ENCODE data around the gene TCFL5. TPM values are rescaled to one million over a fixed set of nuclear protein-coding genes. Genes with fewer than 3 reads are reported as not detected.
A peak's percentile ranks its signal among the peaks of the same experiment; 100 is the strongest.

The TCFL5 gene
- 10 to 100 TPM in 1 of 2 experiments, 1 to 10 TPM in 1; 9.3 to 10.1 TPM for total RNA-seq

- Mint-ChIP-seq H3K27me3 (peaks cover 18% of the 10 kb centered on the region), H3K4me1 (peaks cover 13% of the 10 kb centered on the region), H3K36me3 (peaks cover 5% of the 10 kb centered on the region), H3K27ac (peak within 1 kb of the TSS; percentile 36), H3K9me3 (no peaks in the 10 kb centered on the region), H3K4me3 (peak within 1 kb of the TSS; percentile 64)
- POLR2A ChIA-PET = interaction anchor here (0.7 to 1.5 kb wide), 6 partner anchors 25 to 439 kb away, joined by 3 to 5 read pairs (median 4); partner anchors contain the start of gene DIDO1
- DNase-seq (peak; percentile 99), ATAC-seq (ENCODE audit: low read depth) (peak; percentile 83)
Observed at GRCh38 chr20:62861726-62862336, at the start of gene TCFL5. TSS of gene TCFL5 (minus strand) at chr20:62861822. CDS start at chr20:62861670, 152 bp downstream.

GRCh38 chr20:62910777-62911497, 49.3 kb upstream of the TCFL5 start:
- no peaks in the 10 kb centered on the region for H3K9me3 Mint-ChIP-seq
- peaks cover 38% of the 10 kb centered on the region for H3K36me3 Mint-ChIP-seq
- DNase-seq (no peak), ATAC-seq (ENCODE audit: low read depth) (no peak)
- H3K4me3 Mint-ChIP-seq = no peak overlapping the region
- H3K4me1 Mint-ChIP-seq = peaks cover 31% of the 10 kb centered on the region
- POLR2A ChIA-PET = interaction anchor here (1.3 kb wide), 1 partner anchor 27 kb away, joined by 3 read pairs; the partner anchor contains the start of gene GID8
- H3K27me3 Mint-ChIP-seq = no peaks in the 10 kb centered on the region
- no peak overlapping the region for H3K27ac Mint-ChIP-seq

- Mint-ChIP-seq H3K4me3 (no peak overlapping the region), H3K36me3 (peaks cover 43% of the 10 kb centered on the region), H3K9me3 (no peaks in the 10 kb centered on the region), H3K4me1 (peaks cover 29% of the 10 kb centered on the region), H3K27me3 (no peaks in the 10 kb centered on the region), H3K27ac (no peak overlapping the region)
- POLR2A ChIA-PET = no interaction called here
- ATAC-seq (ENCODE audit: low read depth) (no peak), DNase-seq (no peak)
Observed at GRCh38 chr20:62910217-62910766, 48.7 kb upstream of the TCFL5 start.

GRCh38 chr20:62908971-62909791, 47.6 kb upstream of the TCFL5 start:
- Mint-ChIP-seq H3K4me1 (peaks cover 25% of the 10 kb centered on the region), H3K27me3 (no peaks in the 10 kb centered on the region), H3K4me3 (no peak overlapping the region), H3K27ac (no peak overlapping the region), H3K9me3 (no peaks in the 10 kb centered on the region), H3K36me3 (peaks cover 46% of the 10 kb centered on the region)
- DNase-seq = no peak
- no peak for ATAC-seq (ENCODE audit: low read depth)
- POLR2A ChIA-PET = interaction anchor here (2.5 kb wide), 1 partner anchor 17 kb away, joined by 17 read pairs; the partner anchor contains the start of gene DIDO1

GRCh38 chr20:62907384-62908317, 46.0 kb upstream of the TCFL5 start:
- POLR2A ChIA-PET = interaction anchor here (0.6 to 2.5 kb wide), 5 partner anchors 11 to 69 kb away, joined by 3 to 17 read pairs (median 5); partner anchors contain the start of gene DIDO1
- Mint-ChIP-seq H3K27me3 (no peaks in the 10 kb centered on the region), H3K4me3 (no peak overlapping the region), H3K27ac (peak overlapping the region; percentile 42), H3K36me3 (peaks cover 43% of the 10 kb centered on the region), H3K4me1 (peaks cover 22% of the 10 kb centered on the region), H3K9me3 (no peaks in the 10 kb centered on the region)
- DNase-seq (no peak), ATAC-seq (ENCODE audit: low read depth) (peak; percentile 53)

DNA sequence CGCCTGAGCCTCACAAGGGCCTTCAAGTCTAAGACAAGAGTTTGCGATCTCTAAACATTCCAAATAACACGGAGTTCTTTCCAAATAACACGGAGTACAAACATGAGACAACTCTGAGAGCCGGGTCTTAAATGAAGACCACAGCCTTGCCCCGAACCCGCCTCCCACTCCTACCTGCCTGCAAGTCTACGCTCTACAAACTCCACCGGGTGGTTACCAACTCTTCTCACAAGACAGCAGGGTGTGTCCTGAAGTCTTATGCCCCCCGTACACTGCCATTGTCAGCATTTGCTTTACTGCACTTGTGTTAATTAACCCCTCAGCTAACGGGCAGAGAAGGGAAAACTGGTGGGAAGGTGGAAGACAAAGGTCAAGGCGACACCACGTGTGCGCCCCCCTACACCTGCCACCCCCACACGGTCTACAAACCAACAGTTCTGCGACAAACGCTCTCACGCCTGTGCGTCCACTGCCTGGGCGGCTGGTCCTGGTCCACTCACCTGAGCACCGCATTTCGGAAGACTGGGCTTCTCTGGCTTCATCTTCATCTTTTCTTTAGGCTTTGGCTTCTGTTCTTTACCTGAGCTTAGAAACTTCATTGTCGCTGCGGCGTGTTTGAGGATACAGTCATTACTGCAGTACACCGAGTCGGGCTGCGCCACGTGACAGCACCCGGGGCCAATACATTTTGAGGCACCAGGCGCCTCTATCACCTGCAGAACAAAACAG, 45.2 kb upstream of the TCFL5 start:
- Mint-ChIP-seq H3K4me3 (no peak overlapping the region), H3K4me1 (peaks cover 24% of the 10 kb centered on the region), H3K27ac (no peak overlapping the region), H3K27me3 (no peaks in the 10 kb centered on the region), H3K9me3 (no peaks in the 10 kb centered on the region), H3K36me3 (peaks cover 43% of the 10 kb centered on the region)
- POLR2A ChIA-PET = interaction anchor here (0.6 to 2.5 kb wide), 4 partner anchors 12 to 70 kb away, joined by 3 to 17 read pairs (median 8); partner anchors contain the start of gene DIDO1
- DNase-seq (no peak), ATAC-seq (ENCODE audit: low read depth) (no peak)

DNA sequence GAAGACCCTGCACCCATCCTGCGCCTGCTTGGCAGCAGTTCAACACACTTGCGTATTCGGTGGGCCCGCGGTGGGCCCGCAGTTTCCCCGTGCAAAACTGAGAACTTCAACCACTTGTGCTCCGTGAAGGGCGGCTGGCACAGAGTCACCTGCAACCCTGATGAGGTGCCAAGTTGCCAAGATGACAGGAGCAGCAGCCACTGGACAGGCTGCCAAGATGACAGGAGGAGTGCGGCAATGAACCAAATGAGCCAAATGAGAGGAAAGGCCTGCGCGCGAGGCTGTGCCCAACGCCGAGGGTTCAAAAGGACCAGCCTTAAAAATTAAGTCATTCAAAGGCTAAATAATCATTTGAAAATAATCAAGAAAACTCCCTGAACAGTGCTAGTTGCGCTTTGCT, 44.6 kb upstream of the TCFL5 start:
- Mint-ChIP-seq H3K27me3 (no peaks in the 10 kb centered on the region), H3K4me1 (peaks cover 28% of the 10 kb centered on the region), H3K36me3 (peaks cover 40% of the 10 kb centered on the region), H3K4me3 (no peak overlapping the region), H3K9me3 (no peaks in the 10 kb centered on the region), H3K27ac (no peak overlapping the region)
- ATAC-seq (ENCODE audit: low read depth) (no peak), DNase-seq (no peak)
- POLR2A ChIA-PET = no interaction called here

GRCh38 chr20:62905536-62906117, 44.0 kb upstream of the TCFL5 start:
- peaks cover 36% of the 10 kb centered on the region for H3K36me3 Mint-ChIP-seq
- no peak overlapping the region for H3K4me3 Mint-ChIP-seq
- no peaks in the 10 kb centered on the region for H3K9me3 Mint-ChIP-seq
- peaks cover 29% of the 10 kb centered on the region for H3K4me1 Mint-ChIP-seq
- POLR2A ChIA-PET = no interaction called here
- ATAC-seq (ENCODE audit: low read depth) (no peak), DNase-seq (no peak)
- H3K27ac Mint-ChIP-seq = peak overlapping the region; percentile 46
- H3K27me3 Mint-ChIP-seq = no peaks in the 10 kb centered on the region

DNA sequence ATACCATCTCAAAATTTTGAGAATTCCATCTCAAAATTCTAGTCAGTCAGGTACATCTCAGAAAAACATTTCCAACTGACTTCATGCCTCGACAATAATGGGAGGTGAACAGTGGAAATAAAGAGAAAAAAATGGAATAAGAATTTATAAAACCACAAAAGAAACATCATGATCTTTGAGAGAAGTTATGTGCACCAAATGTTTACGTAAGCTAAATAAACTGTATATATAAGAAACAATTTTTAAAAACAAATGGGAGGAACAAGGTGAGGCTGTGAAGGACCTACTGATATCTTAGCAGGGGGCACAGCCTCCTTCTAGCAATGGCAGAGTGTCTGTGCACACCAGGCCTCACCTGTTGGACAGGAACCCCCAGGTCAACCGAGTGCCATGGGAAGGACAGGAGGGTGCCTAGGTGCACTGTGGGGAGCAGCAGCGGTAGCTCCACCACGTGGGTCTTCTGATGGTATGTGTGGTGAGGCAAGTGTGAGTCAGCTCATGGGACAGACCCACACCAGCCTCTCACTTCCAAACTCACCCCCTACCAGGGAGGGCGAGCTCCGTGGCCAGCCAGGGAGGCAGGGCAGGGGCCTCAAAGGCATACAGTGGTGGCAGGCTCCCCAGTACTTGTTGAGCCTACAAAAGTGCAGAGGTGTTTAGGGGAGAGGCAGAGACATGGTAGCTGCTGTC, 41.4 kb upstream of the TCFL5 start:
- H3K4me1 Mint-ChIP-seq = peaks cover 46% of the 10 kb centered on the region
- no peak overlapping the region for H3K27ac Mint-ChIP-seq
- no peak for DNase-seq
- H3K36me3 Mint-ChIP-seq = peaks cover 25% of the 10 kb centered on the region
- no peak overlapping the region for H3K4me3 Mint-ChIP-seq
- H3K9me3 Mint-ChIP-seq = no peaks in the 10 kb centered on the region
- no peak for ATAC-seq (ENCODE audit: low read depth)
- POLR2A ChIA-PET = interaction anchor here (0.9 to 4.0 kb wide), 6 partner anchors 9 to 51 kb away, joined by 3 to 15 read pairs (median 5); partner anchors contain the start of gene DIDO1
- no peaks in the 10 kb centered on the region for H3K27me3 Mint-ChIP-seq

- Mint-ChIP-seq H3K4me3 (no peak overlapping the region), H3K27me3 (no peaks in the 10 kb centered on the region), H3K9me3 (no peaks in the 10 kb centered on the region), H3K36me3 (peaks cover 22% of the 10 kb centered on the region), H3K27ac (no peak overlapping the region), H3K4me1 (peaks cover 39% of the 10 kb centered on the region)
- ATAC-seq (ENCODE audit: low read depth) = no peak
- no peak for DNase-seq
- POLR2A ChIA-PET = interaction anchor here (1.2 to 4.0 kb wide), 4 partner anchors 10 to 52 kb away, joined by 4 to 15 read pairs (median 9); partner anchors contain the start of gene DIDO1
Observed at GRCh38 chr20:62901891-62902290, 40.3 kb upstream of the TCFL5 start.
